Vagina (tissue), 2 donors: ENCODE data around the gene MPV17.

Experiments
- CTCF ChIP-seq, 3 experiments: fragments of 450-650 bp in 2 of 3; fragments of 200-600 bp in 1 of 3; sonication (generic) in 1 of 3; IDR thresholded peaks; one replicate each; pipeline ENCODE4 v1.5.1; 2017 to 2019; ENCODE audit warnings: antibody characterized with exemption in 3 of 3, mild to moderate bottlenecking in 2 of 3, moderate library complexity in 2 of 3
- POLR2A ChIP-seq, 2 donors: fragments of 450-650 bp; IDR thresholded peaks; one replicate each; pipeline ENCODE4 v1.6.1; 2017; ENCODE audit warnings: antibody characterized with exemption in 2 of 2, mild to moderate bottlenecking in 2 of 2, moderate library complexity in 2 of 2

DNA sequence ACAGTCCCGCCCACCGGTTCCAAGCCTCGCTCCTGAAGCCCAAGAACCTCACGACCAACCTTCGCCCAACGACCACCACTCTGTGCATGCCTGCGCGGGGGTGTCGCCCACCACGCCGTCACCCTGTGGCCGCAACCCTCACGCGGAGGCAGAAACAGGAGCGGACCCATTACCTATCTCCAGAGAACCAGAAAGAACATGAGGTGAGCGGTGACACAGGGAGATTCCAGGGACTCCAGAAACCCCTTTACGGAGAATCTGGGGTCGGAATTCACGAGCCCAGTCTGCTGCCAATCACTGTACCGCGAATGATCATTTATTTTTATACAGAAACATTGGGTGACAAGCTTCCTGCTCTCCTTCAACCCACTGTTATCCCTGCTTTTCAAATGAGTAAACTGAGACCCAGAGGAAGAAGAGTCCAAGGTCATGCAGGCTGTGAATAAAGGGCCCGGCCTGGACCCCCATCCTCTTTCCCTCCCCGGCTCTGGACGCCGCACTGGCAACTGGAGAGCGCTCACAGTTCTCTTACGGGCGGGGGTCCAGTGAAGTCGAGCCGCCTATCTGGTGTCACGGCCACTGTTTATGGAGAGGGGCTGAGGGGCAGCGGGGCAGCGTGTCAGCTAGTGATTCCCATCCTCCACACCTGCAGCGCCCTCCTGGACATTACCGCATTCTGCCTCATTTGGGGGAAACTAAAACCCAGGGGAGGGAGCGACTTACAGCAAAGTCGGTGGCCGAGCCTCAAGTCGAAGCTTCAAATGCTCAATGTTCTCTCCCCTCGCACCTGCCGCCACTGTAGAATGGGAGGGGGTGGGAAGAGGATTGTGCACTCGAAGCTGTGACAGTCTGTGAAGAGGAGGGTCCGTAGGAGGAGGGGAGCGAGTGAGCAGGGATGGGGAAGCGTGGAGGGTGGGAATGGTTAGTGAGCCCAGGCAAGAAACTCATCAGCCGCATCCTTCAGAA, 59.3 kb downstream of the MPV17 start:
- TF ChIP-seq CTCF (IDR thresholded peaks at IDR 0.05) (no peak), POLR2A (IDR thresholded peaks at IDR 0.05) (no peak)
